ENCODE data around the gene SERF2. TPM values are rescaled to one million over a fixed set of nuclear protein-coding genes. Genes with fewer than 3 reads are reported as not detected.

Gene SERF2
- total RNA-seq: 100 to 1,000 TPM; 195 to 480 TPM
- polyA plus RNA-seq: 1,000 to 10,000 TPM; 1,197 to 1,329 TPM

- H3K9ac ChIP-seq (ENCODE audit: low read depth in 1 of 2, low read length in 2 of 2): peak within 1 kb of the TSS; percentile 89 to 93
- TF ChIP-seq TAF1 (conservative IDR thresholded peaks at IDR 0.05) (peak; percentile 48), HNF4G (IDR thresholded peaks at IDR 0.05) (no peak), ATF3 (IDR thresholded peaks at IDR 0.05) (no peak), RAD21 (IDR thresholded peaks at IDR 0.05) (no peak), FOXA2 (IDR thresholded peaks at IDR 0.05) (no peak), EGR1 (IDR thresholded peaks at IDR 0.05; ENCODE audit: low read depth in 2 of 2) (peak in 1 of 2 donors; percentile 75), HNF4A (conservative IDR thresholded peaks at IDR 0.05) (peak; percentile 26 to 28), SP1 (IDR thresholded peaks at IDR 0.05) (peak; percentile 78), CTCF (IDR thresholded peaks at IDR 0.05; ENCODE audit: low read depth, low read length, missing input control) (no peak), JUND (IDR thresholded peaks at IDR 0.05) (peak in 1 of 2 donors; percentile 83), YY1 (IDR thresholded peaks at IDR 0.05) (peak; percentile 88), ZBTB33 (IDR thresholded peaks at IDR 0.05) (no peak), RXRA (IDR thresholded peaks at IDR 0.05) (peak in 1 of 2 donors; percentile 26), REST (IDR thresholded peaks at IDR 0.05) (peak; percentile 92), NR2F2 (IDR thresholded peaks at IDR 0.05) (peak; percentile 41), MAX (IDR thresholded peaks at IDR 0.05) (peak; percentile 75), FOXA1 (IDR thresholded peaks at IDR 0.05) (peak; percentile 9), GABPA (IDR thresholded peaks at IDR 0.05 in 1 of 2, conservative IDR thresholded peaks at IDR 0.05 in 1 of 2) (peak in 1 of 2 donors; percentile 48)
- H3K4me1 ChIP-seq (ENCODE audit: control insufficient read depth in 4 of 4, insufficient read depth in 4 of 4, low read length in 3 of 4): peaks cover 3 to 18% (median 12%) of the 10 kb centered on the region in 4 donors
- peaks cover 0 to 22% (median 16%) of the 10 kb centered on the region in 4 donors for H3K36me3 ChIP-seq (ENCODE audit: control insufficient read depth in 4 of 4, insufficient read depth in 3 of 4, low read depth in 1 of 4, low read length in 3 of 4)
- no peaks in the 10 kb centered on the region for H3K9me3 ChIP-seq (ENCODE audit: control insufficient read depth in 4 of 4, low read length in 3 of 4)
- DNase-seq (ENCODE audit: low spot score): peak; percentile 100
- H3K27me3 ChIP-seq (ENCODE audit: control insufficient read depth in 4 of 4, insufficient read depth in 4 of 4, low read length in 3 of 4): no peaks in the 10 kb centered on the region
- WGBS: under 1% methylated on average over 66 of the region's 66 CpGs
- peak within 1 kb of the TSS; percentile 72 to 96 (median 93) for H3K4me3 ChIP-seq (ENCODE audit: low read depth in 1 of 3, low read length in 3 of 3)
- peak within 1 kb of the TSS; percentile 96 to 98 for H3K27ac ChIP-seq (ENCODE audit: low read depth in 1 of 2, low read length in 2 of 2)
These were observed at the start of gene SERF2 for GRCh38 chr15:43791993-43792760. TSS of gene SERF2 (plus strand) at chr15:43792320. CDS start at chr15:43792377, 57 bp downstream.
